ENCODE data around the gene SATB2.

Gene SATB2

GRCh38 chr2:199257261-199258224 lies 200.2 kb downstream of the SATB2 start:
- no peak overlapping the region for H3K27ac ChIP-seq
- TF ChIP-seq CTCF (conservative IDR thresholded peaks at IDR 0.05) (no peak), ZFX (IDR thresholded peaks at IDR 0.05) (no peak)

- H3K27ac ChIP-seq: no peak overlapping the region
- TF ChIP-seq ZFX (IDR thresholded peaks at IDR 0.05) (no peak), CTCF (conservative IDR thresholded peaks at IDR 0.05) (no peak)
Measured at GRCh38 chr2:199230091-199230490, 227.6 kb downstream of the SATB2 start.

GRCh38 chr2:199228887-199229819 lies 228.6 kb downstream of the SATB2 start:
- no peak for TF ChIP-seq CTCF (conservative IDR thresholded peaks at IDR 0.05)
- TF ChIP-seq ZFX (IDR thresholded peaks at IDR 0.05): no peak
- H3K27ac ChIP-seq: no peak overlapping the region

- no peak for TF ChIP-seq ZFX (IDR thresholded peaks at IDR 0.05)
- no peak for TF ChIP-seq CTCF (conservative IDR thresholded peaks at IDR 0.05)
- no peak overlapping the region for H3K27ac ChIP-seq
Measured at GRCh38 chr2:199223791-199224190, 233.9 kb downstream of the SATB2 start.

- no peak overlapping the region for H3K27ac ChIP-seq
- no peak for TF ChIP-seq ZFX (IDR thresholded peaks at IDR 0.05)
- TF ChIP-seq CTCF (conservative IDR thresholded peaks at IDR 0.05): no peak
Measured at GRCh38 chr2:199220920-199221319, 236.8 kb downstream of the SATB2 start.

- no peak for TF ChIP-seq ZFX (IDR thresholded peaks at IDR 0.05)
- TF ChIP-seq CTCF (conservative IDR thresholded peaks at IDR 0.05): no peak
- H3K27ac ChIP-seq: no peak overlapping the region
Measured at GRCh38 chr2:199219551-199219950, 238.2 kb downstream of the SATB2 start.

Measured in C4-2B (cell line).